HG03565 (cell line): ENCODE measurements around the gene NECTIN3.

ENCODE experiments used
- ATAC-seq: cut with Tn5 transposase; IDR thresholded peaks from one replicate; pipeline ENCODE4 v1.9.1; 2021; ENCODE audit warnings: mild to moderate bottlenecking, moderate library complexity; ENCODE audit not compliant: unreplicated experiment

The NECTIN3 gene

GRCh38 chr3:111071257-111072030 is at the start of gene NECTIN3:
Gene NECTIN3, plus strand, starts transcription at chr3:111071816. Its CDS starts 202 bp downstream, at chr3:111072018.
- ATAC-seq = peak; percentile 49

- ATAC-seq = no peak
These were observed 43.7 kb upstream of the NECTIN3 start for GRCh38 chr3:111027868-111028267.

GRCh38 chr3:111031538-111031937 is 40.1 kb upstream of the NECTIN3 start:
- no peak for ATAC-seq

GRCh38 chr3:111032677-111033076 is 38.9 kb upstream of the NECTIN3 start:
- no peak for ATAC-seq

- ATAC-seq = no peak
These were observed 38.1 kb upstream of the NECTIN3 start for GRCh38 chr3:111033470-111034050.

- ATAC-seq = no peak
These were observed 36.3 kb upstream of the NECTIN3 start for GRCh38 chr3:111035316-111035715.

- no peak for ATAC-seq
These were observed 35.7 kb upstream of the NECTIN3 start for GRCh38 chr3:111035902-111036301.

- ATAC-seq = no peak
These were observed 30.7 kb upstream of the NECTIN3 start for GRCh38 chr3:111040959-111041358.

- ATAC-seq = no peak
These were observed 26.1 kb upstream of the NECTIN3 start for GRCh38 chr3:111045564-111045963.

GRCh38 chr3:111047042-111047441 is 24.6 kb upstream of the NECTIN3 start:
- no peak for ATAC-seq

GRCh38 chr3:111047812-111048435 is 23.7 kb upstream of the NECTIN3 start:
- no peak for ATAC-seq

GRCh38 chr3:111051354-111051753 is 20.3 kb upstream of the NECTIN3 start:
- no peak for ATAC-seq

- no peak for ATAC-seq
These were observed 3.0 kb upstream of the NECTIN3 start for GRCh38 chr3:111068574-111068973.

GRCh38 chr3:111069974-111070771 is 1.4 kb upstream of the NECTIN3 start:
- ATAC-seq = no peak

GRCh38 chr3:111070772-111071256 is 802 bp upstream of the NECTIN3 start:
- ATAC-seq = no peak

- ATAC-seq = no peak
These were observed 660 bp downstream of the NECTIN3 start for GRCh38 chr3:111072031-111072921.

GRCh38 chr3:111073218-111073617 is 1.6 kb downstream of the NECTIN3 start:
- no peak for ATAC-seq

GRCh38 chr3:111076732-111077131 is 5.1 kb downstream of the NECTIN3 start:
- ATAC-seq = no peak

- no peak for ATAC-seq
These were observed 5.8 kb downstream of the NECTIN3 start for GRCh38 chr3:111077369-111077768.

- no peak for ATAC-seq
These were observed 8.8 kb downstream of the NECTIN3 start for GRCh38 chr3:111080413-111080812.
